K562 (cell line): ENCODE results near the gene QRFP. TPM values are rescaled to one million over a fixed set of nuclear protein-coding genes. Genes with fewer than 3 reads are reported as not detected.

Experiments used
- ATAC-seq: fragments of 200-7000 bp; cut with Tn5 transposase; 3 replicates; pipeline ENCODE4 v1.9.1; 2020; ENCODE audit warnings: moderate library complexity
- BruUV-seq: library from RNA; stranded (reverse); fragments of 400-500 nt; replicated peaks from 2 replicates; lab custom pipeline; 2021; lab: Mats Ljungman, UMichigan
- CTCF ChIA-PET: fragments of 300-600 bp; formaldehyde crosslinking; extraction: SDS; loops from one replicate; lab custom pipeline; 2021; ENCODE audit warnings: low intra/inter-chr PET ratio; lab: Yijun Ruan, JAX
- POLR2A ChIA-PET: fragments of 300-600, 350-650 bp; sonication (Branson Sonifier 250); formaldehyde crosslinking; extraction: SDS; loops from one replicate; lab custom pipeline; 2021; ENCODE audit warnings: antibody characterized with exemption, inconsistent platforms; lab: Yijun Ruan, JAX
- DNase-seq, 4 experiments: peaks; one replicate each; pipeline versions ENCODE4 v3.0.0 to v3.0.0-alpha.2; 2011 to 2018; ENCODE audit warnings: low spot score in 3 of 4, mixed read lengths in 3 of 4; ENCODE audit errors: extremely low read depth in 1 of 4
- FAIRE-seq: peaks from 2 replicates; lab custom pipeline; 2011; peaks lifted over from hg19 to GRCh38; lab: Jason Lieb, UNC
- H2AFZ ChIP-seq: 2 replicates; pipeline ENCODE4 v1.6.0; 2011; ENCODE audit warnings: low read depth, low read length, control low read depth, inconsistent platforms
- H3K27ac ChIP-seq: fragments of 200-600 bp; 3 replicates; pipeline ENCODE4 v1.8.0; 2011; ENCODE audit warnings: low read depth, mild to moderate bottlenecking, control low read depth, inconsistent platforms, low read length, moderate library complexity, mixed read lengths; ENCODE audit errors: extremely low read depth
- H3K27me3 ChIP-seq, 2 experiments: fragments of 300-600 bp in 1 of 2; 2 replicates in 1 of 2; 3 replicates in 1 of 2; pipeline versions ENCODE4 v1.6.0 to v1.8.0; 2011; ENCODE audit warnings: inconsistent platforms in 2 of 2, low read length in 2 of 2, mild to moderate bottlenecking in 1 of 2, mixed read lengths in 1 of 2, moderate library complexity in 1 of 2; ENCODE audit not compliant: control insufficient read depth in 2 of 2, insufficient read depth in 2 of 2
- H3K36me3 ChIP-seq: fragments of 300-600 bp; 3 replicates; pipeline ENCODE4 v1.8.0; 2011; ENCODE audit warnings: mild to moderate bottlenecking, low read length, inconsistent platforms; ENCODE audit not compliant: control insufficient read depth, insufficient read depth
- H3K4me1 ChIP-seq, 2 experiments: fragments of 200-600 bp in 1 of 2; replicated peaks in 1 of 2; 2 replicates in 1 of 2; 3 replicates in 1 of 2; pipeline versions ENCODE4 v1.5.1 to v1.8.0; 2011; ENCODE audit warnings: inconsistent platforms in 2 of 2, low read length in 2 of 2, mild to moderate bottlenecking in 1 of 2, mixed read lengths in 1 of 2, moderate library complexity in 1 of 2; ENCODE audit not compliant: control insufficient read depth in 2 of 2, insufficient read depth in 2 of 2
- H3K4me2 ChIP-seq: 2 replicates; pipeline ENCODE4 v1.6.1; 2011; ENCODE audit warnings: low read length, control low read depth, inconsistent platforms, mixed read lengths; ENCODE audit not compliant: insufficient read depth
- H3K4me3 ChIP-seq: fragments of 200-600 bp; sonication (generic), shearing (Covaris generic); 2 replicates; pipeline ENCODE4 v1.5.1; 2016; ENCODE audit warnings: control low read depth, inconsistent platforms
- H3K79me2 ChIP-seq: fragments of 200-600 bp; 3 replicates; pipeline ENCODE4 v1.8.0; 2011; ENCODE audit warnings: low read length, inconsistent platforms; ENCODE audit not compliant: control insufficient read depth, insufficient read depth
- H3K9ac ChIP-seq, 2 experiments: 2 replicates each; pipeline versions ENCODE4 v1.6.0 to v1.6.1; 2011; ENCODE audit warnings: low read depth in 2 of 2, low read length in 2 of 2, control low read depth in 1 of 2, inconsistent platforms in 1 of 2, mild to moderate bottlenecking in 1 of 2, mixed read lengths in 1 of 2; ENCODE audit not compliant: insufficient read depth in 1 of 2
- H3K9me1 ChIP-seq: one replicate; pipeline ENCODE4 v1.6.0; 2011; ENCODE audit warnings: inconsistent platforms, mild to moderate bottlenecking, low read length, moderate library complexity; ENCODE audit not compliant: control insufficient read depth, insufficient read depth
- H3K9me3 ChIP-seq: replicated peaks from 2 replicates; pipeline ENCODE4 v1.5.1; 2011; ENCODE audit warnings: low read depth, low read length, inconsistent platforms; ENCODE audit not compliant: control insufficient read depth, insufficient read depth
- H4K20me1 ChIP-seq: replicated peaks from 2 replicates; pipeline ENCODE4 v1.6.1; 2011; ENCODE audit warnings: low read length, inconsistent platforms, mixed read lengths; ENCODE audit not compliant: control insufficient read depth, insufficient read depth
- FOXK2 ChIP-seq, 2 experiments: fragments of 450-650 bp; IDR thresholded peaks in 1 of 2; conservative IDR thresholded peaks in 1 of 2; 2 replicates each; pipeline ENCODE4 v1.6.1; 2016; ENCODE audit warnings: low read depth in 2 of 2, mild to moderate bottlenecking in 1 of 2
- HIVEP1 ChIP-seq: fragments of 250-450 bp; sonication (Bioruptor Pico); IDR thresholded peaks from 2 replicates; pipeline ENCODE4 v1.4.0; 2020; ENCODE audit warnings: mild to moderate bottlenecking
- MCM5 ChIP-seq: fragments of 450-650 bp; IDR thresholded peaks from 2 replicates; pipeline ENCODE4 v1.6.1; 2016; ENCODE audit warnings: low read depth
- THRAP3 ChIP-seq: fragments of 450-650 bp; IDR thresholded peaks from 2 replicates; pipeline ENCODE4 v1.6.1; 2016; ENCODE audit warnings: mild to moderate bottlenecking, inconsistent platforms, borderline replicate concordance
- TOE1 ChIP-seq, 2 experiments: fragments of 450-650 bp in 1 of 2; sonication (generic) in 1 of 2; formaldehyde crosslinking in 1 of 2; IDR thresholded peaks; 2 replicates each; pipeline versions ENCODE4 v1.7.1 to v1.8.0; 2016 to 2022; ENCODE audit warnings: borderline replicate concordance in 2 of 2, mild to moderate bottlenecking in 2 of 2, antibody characterized with exemption in 1 of 2, inconsistent platforms in 1 of 2, low read depth in 1 of 2, missing genetic modification reagents in 1 of 2, moderate library complexity in 1 of 2
- TRIM24 ChIP-seq, 2 experiments: fragments of 450-650 bp; IDR thresholded peaks; 2 replicates each; pipeline ENCODE4 v1.6.1; 2016
- ZKSCAN1 ChIP-seq: fragments of 150-350 bp; IDR thresholded peaks from 2 replicates; pipeline ENCODE4 v1.6.1; 2016; ENCODE audit warnings: low read depth, low read length
- WGBS: fragments of 100-300 bp; shearing (Covaris generic); methylation state at CpG from one replicate; pipeline ENCODE4 v1.1.6; 2016; ENCODE audit warnings: low coverage, mixed read lengths; ENCODE audit not compliant: insufficient coverage; ENCODE audit errors: missing lambda C conversion rate; 5-methylcytosine and 5-hydroxymethylcytosine counted together
- in situ Hi-C: fragments of 300-500 bp; cut with MboI; formaldehyde crosslinking; loops from 4 replicates; pipeline ENCODE4 v1.15.0; 2018; ENCODE audit warnings: inconsistent platforms, mixed read lengths
- intact Hi-C: fragments of 100-400 bp; cut with micrococcal nuclease; formaldehyde crosslinking; loops from 2 replicates; pipeline ENCODE4 v1.14.2; 2022
- polyA plus RNA-seq, 8 experiments: library from polyadenylated mRNA; depleted of rRNA in 4 of 8; stranded (reverse) in 5 of 8; unstranded in 3 of 8; fragments of >200 nt; fragmentation: Nextera tagmentation in 2 of 8; fragmentation: Illumina TruSeq in 1 of 8; extraction: Ambion mirVana in 2 of 8; extraction: Trizol in 1 of 8; gene quantifications; 2 replicates each; pipeline versions ENCODE4 v1.2.1 to v1.2.3, GENCODE V29; 2011 to 2014; ENCODE audit warnings: inconsistent platforms in 1 of 8, missing spikeins in 1 of 8
- total RNA-seq, 7 experiments: library from RNA; depleted of rRNA in 6 of 7; stranded (reverse); fragments of >200 nt in 6 of 7; fragmentation: Illumina TruSeq in 2 of 7; extraction: Trizol in 2 of 7; gene quantifications; 2 replicates each; pipeline versions ENCODE4 v1.2.1 to v1.2.3, GENCODE V29; 2011 to 2021; ENCODE audit warnings: low replicate concordance in 1 of 7
- TF ChIP-seq, protein P1 (sequence below): fragments of 450-650 bp; formaldehyde crosslinking; IDR thresholded peaks from 2 replicates; pipeline ENCODE4 v1.4.0; 2020; ENCODE audit warnings: mild to moderate bottlenecking, mixed read lengths
- TF ChIP-seq, protein P2 (sequence below): sonication (generic); formaldehyde crosslinking; IDR thresholded peaks from 2 replicates; pipeline ENCODE4 v1.8.1; 2023; ENCODE audit warnings: mild to moderate bottlenecking, missing genetic modification reagents, moderate library complexity
- TF ChIP-seq, protein P3 (sequence below): sonication (generic); formaldehyde crosslinking; IDR thresholded peaks from 2 replicates; pipeline ENCODE4 v1.8.1; 2023; ENCODE audit warnings: mild to moderate bottlenecking, missing genetic modification reagents
- TF ChIP-seq, protein P4 (sequence below): fragments of 450-650 bp; IDR thresholded peaks from 2 replicates; pipeline ENCODE4 v1.6.1; 2017; ENCODE audit warnings: mild to moderate bottlenecking, moderate library complexity
- TF ChIP-seq, protein P5 (sequence below): fragments of 450-650 bp; formaldehyde crosslinking; IDR thresholded peaks from 2 replicates; pipeline ENCODE4 v1.4.0; 2020; ENCODE audit warnings: mild to moderate bottlenecking, moderate library complexity

Gene QRFP
- total and polyA plus RNA-seq, 9 of the 15 experiments (the other 6 are each of a cell fraction or from before 2014, with no cell fraction given): not detected

DNA sequence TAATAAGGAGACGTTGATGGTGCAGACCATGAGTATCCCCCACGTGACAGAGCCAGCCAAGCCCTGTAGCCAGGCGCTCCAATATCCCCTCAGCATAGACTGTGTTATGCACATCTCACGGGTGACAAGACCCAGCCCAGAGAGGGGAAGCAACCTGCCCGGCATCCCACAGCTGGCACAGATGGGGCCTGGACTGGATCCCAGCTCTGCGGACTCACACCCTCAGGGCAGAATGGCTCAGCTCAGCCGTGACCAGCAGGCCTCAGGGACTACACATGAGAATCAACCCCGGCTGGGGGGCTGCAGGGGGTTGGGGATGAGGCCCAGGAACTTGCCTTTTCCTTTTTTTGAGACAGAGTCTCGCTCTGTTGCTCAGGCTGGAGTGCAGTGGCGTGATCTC, 30.7 kb upstream of the QRFP start:
- ATAC-seq (no peak), DNase-seq (peak in 1 of 4 experiments; percentile 71), FAIRE-seq (no peak)
- Histone ChIP-seq H3K9ac (peak overlapping the region in 1 of 2 experiments; percentile 30; a peak in 2 of 4 replicates), H3K9me1 (peaks cover 3% of the 10 kb centered on the region), H3K4me1 (peaks cover 0 to 47% of the 10 kb centered on the region in 2 experiments; a peak in 2 of 5 replicates), H4K20me1 (peaks cover 82% of the 10 kb centered on the region), H3K4me3 (no peak overlapping the region), H3K27me3 (peaks cover 95 to 100% of the 10 kb centered on the region in 2 experiments), H3K36me3 (no peaks in the 10 kb centered on the region), H3K9me3 (no peaks in the 10 kb centered on the region), H2AFZ (no peak overlapping the region), H3K79me2 (no peaks in the 10 kb centered on the region), H3K4me2 (no peak overlapping the region), H3K27ac (no peak overlapping the region)
- 4% methylated on average over 10 of the region's 10 CpGs for WGBS
- no TSS peak for BruUV-seq
- ChIA-PET POLR2A (interaction anchor here (0.6 to 26.8 kb wide), 18 partner anchors 9 to 198 kb away, joined by 3 to 582 read pairs (median 4); partner anchors contain the start of gene NUP214), CTCF (no interaction called here)
- intact Hi-C loops: no loop called here
- in situ Hi-C loops: no loop called here
- TF ChIP-seq, protein P1, sequence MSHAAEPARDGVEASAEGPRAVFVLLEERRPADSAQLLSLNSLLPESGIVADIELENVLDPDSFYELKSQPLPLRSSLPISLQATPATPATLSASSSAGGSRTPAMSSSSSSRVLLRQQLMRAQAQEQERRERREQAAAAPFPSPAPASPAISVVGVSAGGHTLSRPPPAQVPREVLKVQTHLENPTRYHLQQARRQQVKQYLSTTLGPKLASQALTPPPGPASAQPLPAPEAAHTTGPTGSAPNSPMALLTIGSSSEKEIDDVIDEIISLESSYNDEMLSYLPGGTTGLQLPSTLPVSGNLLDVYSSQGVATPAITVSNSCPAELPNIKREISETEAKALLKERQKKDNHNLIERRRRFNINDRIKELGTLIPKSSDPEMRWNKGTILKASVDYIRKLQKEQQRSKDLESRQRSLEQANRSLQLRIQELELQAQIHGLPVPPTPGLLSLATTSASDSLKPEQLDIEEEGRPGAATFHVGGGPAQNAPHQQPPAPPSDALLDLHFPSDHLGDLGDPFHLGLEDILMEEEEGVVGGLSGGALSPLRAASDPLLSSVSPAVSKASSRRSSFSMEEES (CRISPR knock-in tag): no peak
- TF ChIP-seq ZKSCAN1 (0 out of 2 replicates have a peak, but pooled peaks have one; percentile 31), MCM5 (no peak), FOXK2 (conservative IDR thresholded peaks at IDR 0.05 in 1 of 2, IDR thresholded peaks at IDR 0.05 in 1 of 2; ENCODE audit: low read depth in 2 of 2) (no peak), HIVEP1 (CRISPR knock-in tag) (no peak), TOE1 (IDR thresholded peaks at IDR 0.05; ENCODE audit: borderline replicate concordance) (no peak), TOE1 (CRISPR knock-in tag; IDR thresholded peaks at IDR 0.05; ENCODE audit: borderline replicate concordance, low read depth) (no peak), TRIM24 (IDR thresholded peaks at IDR 0.05) (no peak), THRAP3 (no peak)
- TF ChIP-seq, protein P2, sequence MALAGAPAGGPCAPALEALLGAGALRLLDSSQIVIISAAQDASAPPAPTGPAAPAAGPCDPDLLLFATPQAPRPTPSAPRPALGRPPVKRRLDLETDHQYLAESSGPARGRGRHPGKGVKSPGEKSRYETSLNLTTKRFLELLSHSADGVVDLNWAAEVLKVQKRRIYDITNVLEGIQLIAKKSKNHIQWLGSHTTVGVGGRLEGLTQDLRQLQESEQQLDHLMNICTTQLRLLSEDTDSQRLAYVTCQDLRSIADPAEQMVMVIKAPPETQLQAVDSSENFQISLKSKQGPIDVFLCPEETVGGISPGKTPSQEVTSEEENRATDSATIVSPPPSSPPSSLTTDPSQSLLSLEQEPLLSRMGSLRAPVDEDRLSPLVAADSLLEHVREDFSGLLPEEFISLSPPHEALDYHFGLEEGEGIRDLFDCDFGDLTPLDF: no peak
- TF ChIP-seq, protein P3, sequence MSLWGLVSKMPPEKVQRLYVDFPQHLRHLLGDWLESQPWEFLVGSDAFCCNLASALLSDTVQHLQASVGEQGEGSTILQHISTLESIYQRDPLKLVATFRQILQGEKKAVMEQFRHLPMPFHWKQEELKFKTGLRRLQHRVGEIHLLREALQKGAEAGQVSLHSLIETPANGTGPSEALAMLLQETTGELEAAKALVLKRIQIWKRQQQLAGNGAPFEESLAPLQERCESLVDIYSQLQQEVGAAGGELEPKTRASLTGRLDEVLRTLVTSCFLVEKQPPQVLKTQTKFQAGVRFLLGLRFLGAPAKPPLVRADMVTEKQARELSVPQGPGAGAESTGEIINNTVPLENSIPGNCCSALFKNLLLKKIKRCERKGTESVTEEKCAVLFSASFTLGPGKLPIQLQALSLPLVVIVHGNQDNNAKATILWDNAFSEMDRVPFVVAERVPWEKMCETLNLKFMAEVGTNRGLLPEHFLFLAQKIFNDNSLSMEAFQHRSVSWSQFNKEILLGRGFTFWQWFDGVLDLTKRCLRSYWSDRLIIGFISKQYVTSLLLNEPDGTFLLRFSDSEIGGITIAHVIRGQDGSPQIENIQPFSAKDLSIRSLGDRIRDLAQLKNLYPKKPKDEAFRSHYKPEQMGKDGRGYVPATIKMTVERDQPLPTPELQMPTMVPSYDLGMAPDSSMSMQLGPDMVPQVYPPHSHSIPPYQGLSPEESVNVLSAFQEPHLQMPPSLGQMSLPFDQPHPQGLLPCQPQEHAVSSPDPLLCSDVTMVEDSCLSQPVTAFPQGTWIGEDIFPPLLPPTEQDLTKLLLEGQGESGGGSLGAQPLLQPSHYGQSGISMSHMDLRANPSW (CRISPR knock-in tag): peak; percentile 65; the same call in 1 of the 2 replicates
- TF ChIP-seq, protein P4, sequence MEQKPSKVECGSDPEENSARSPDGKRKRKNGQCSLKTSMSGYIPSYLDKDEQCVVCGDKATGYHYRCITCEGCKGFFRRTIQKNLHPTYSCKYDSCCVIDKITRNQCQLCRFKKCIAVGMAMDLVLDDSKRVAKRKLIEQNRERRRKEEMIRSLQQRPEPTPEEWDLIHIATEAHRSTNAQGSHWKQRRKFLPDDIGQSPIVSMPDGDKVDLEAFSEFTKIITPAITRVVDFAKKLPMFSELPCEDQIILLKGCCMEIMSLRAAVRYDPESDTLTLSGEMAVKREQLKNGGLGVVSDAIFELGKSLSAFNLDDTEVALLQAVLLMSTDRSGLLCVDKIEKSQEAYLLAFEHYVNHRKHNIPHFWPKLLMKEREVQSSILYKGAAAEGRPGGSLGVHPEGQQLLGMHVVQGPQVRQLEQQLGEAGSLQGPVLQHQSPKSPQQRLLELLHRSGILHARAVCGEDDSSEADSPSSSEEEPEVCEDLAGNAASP: no peak
- TF ChIP-seq, protein P5, sequence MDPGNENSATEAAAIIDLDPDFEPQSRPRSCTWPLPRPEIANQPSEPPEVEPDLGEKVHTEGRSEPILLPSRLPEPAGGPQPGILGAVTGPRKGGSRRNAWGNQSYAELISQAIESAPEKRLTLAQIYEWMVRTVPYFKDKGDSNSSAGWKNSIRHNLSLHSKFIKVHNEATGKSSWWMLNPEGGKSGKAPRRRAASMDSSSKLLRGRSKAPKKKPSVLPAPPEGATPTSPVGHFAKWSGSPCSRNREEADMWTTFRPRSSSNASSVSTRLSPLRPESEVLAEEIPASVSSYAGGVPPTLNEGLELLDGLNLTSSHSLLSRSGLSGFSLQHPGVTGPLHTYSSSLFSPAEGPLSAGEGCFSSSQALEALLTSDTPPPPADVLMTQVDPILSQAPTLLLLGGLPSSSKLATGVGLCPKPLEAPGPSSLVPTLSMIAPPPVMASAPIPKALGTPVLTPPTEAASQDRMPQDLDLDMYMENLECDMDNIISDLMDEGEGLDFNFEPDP (CRISPR knock-in tag): no peak
